Kidney tubule cell (primary cell): ENCODE measurements around the gene NGFR.

Experiments
- DNase-seq: peaks from one replicate; pipeline ENCODE4 v3.0.0-alpha.2; 2018; ENCODE audit warnings: low spot score

NGFR gene

GRCh38 chr17:49494986-49495841 is at the start of gene NGFR:
TSS of gene NGFR (plus strand) at chr17:49495293. CDS start at chr17:49495418, 125 bp downstream.
- no peak for DNase-seq

- no peak for DNase-seq
These were observed 49.5 kb upstream of the NGFR start for GRCh38 chr17:49445591-49445990.

GRCh38 chr17:49447628-49448302 is 47.3 kb upstream of the NGFR start:
- no peak for DNase-seq

GRCh38 chr17:49450181-49450580 is 44.9 kb upstream of the NGFR start:
- no peak for DNase-seq

GRCh38 chr17:49450735-49451134 is 44.4 kb upstream of the NGFR start:
- peak; percentile 49 for DNase-seq

- DNase-seq, result no peak
These were observed 42.9 kb upstream of the NGFR start for GRCh38 chr17:49452201-49452600.

- DNase-seq, result no peak
These were observed 42.4 kb upstream of the NGFR start for GRCh38 chr17:49452661-49453060.

GRCh38 chr17:49454050-49454449 is 41.0 kb upstream of the NGFR start:
- peak; percentile 60 for DNase-seq

- DNase-seq, result no peak
These were observed 39.7 kb upstream of the NGFR start for GRCh38 chr17:49455272-49455861.

- DNase-seq, result peak; percentile 79
These were observed 38.7 kb upstream of the NGFR start for GRCh38 chr17:49456183-49456965.

GRCh38 chr17:49457564-49458535 is 37.2 kb upstream of the NGFR start:
- DNase-seq, result no peak

GRCh38 chr17:49459401-49459984 is 35.6 kb upstream of the NGFR start:
- DNase-seq, result no peak

GRCh38 chr17:49460401-49460800 is 34.7 kb upstream of the NGFR start:
- no peak for DNase-seq

- DNase-seq, result no peak
These were observed 33.5 kb upstream of the NGFR start for GRCh38 chr17:49461580-49461979.

GRCh38 chr17:49464049-49464448 is 31.0 kb upstream of the NGFR start:
- DNase-seq, result no peak

- DNase-seq, result no peak
These were observed 29.7 kb upstream of the NGFR start for GRCh38 chr17:49465331-49465903.

GRCh38 chr17:49466436-49466835 is 28.7 kb upstream of the NGFR start:
- DNase-seq, result no peak

- DNase-seq, result no peak
These were observed 27.9 kb upstream of the NGFR start for GRCh38 chr17:49467175-49467574.

GRCh38 chr17:49468811-49469385 is 26.2 kb upstream of the NGFR start:
- DNase-seq, result no peak
